Measurements from ENCODE around the gene MEAF6. TPM values are rescaled to one million over a fixed set of nuclear protein-coding genes. Genes with fewer than 3 reads are reported as not detected.

MEAF6 gene
- total and polyA plus RNA-seq, 2 donors (not counting 1 experiment from before 2014, with no cell fraction given) = 49.4 to 56.0 TPM

DNA sequence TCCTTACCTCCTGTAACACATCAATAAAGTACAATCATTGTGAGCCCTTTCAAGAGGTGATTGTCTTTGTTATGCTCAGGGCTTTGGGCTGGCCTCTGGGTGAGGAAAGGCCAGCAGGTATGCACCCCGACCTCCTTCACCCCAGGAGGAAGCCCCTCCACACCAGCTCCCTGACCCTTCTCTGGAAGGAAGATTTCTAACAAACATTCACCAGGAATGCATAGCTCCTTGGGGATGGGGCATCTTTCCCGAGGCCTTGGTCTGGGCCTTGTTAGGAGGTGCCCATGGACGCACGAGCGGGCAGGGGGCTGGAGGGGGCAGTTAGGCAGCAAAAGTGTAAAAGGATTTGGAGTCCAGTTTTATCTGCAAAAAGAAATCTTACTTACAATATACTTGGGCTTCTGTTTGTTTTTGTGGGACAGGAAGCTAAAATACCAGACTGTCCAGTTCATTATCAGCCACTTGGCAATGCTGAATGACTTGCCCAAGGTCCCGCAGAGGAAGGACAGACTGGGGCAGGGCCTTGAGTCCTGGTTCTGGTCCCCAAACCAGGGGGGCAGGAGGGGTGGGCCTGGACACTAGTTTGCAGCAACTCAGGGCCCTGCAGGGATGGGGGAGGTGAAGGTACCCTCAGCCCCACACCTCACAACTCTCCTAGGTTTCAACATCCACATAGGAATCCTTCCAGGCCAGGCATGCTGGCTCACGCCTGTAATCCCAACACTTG lies 30.1 kb downstream of the MEAF6 start:
- Histone ChIP-seq H3K4me1 (ENCODE audit: control insufficient read depth, extremely low read depth, insufficient read depth, low read length) (peaks cover 22% of the 10 kb centered on the region), H3K4me2 (ENCODE audit: extremely low read depth, insufficient read depth, low read length) (no peak overlapping the region), H3K27me3 (ENCODE audit: control insufficient read depth, insufficient read depth, low read length) (no peaks in the 10 kb centered on the region), H3K9ac (ENCODE audit: insufficient read depth, low read length) (no peak overlapping the region), H3K79me2 (ENCODE audit: control insufficient read depth, insufficient read depth, low read length) (peaks cover 12% of the 10 kb centered on the region), H4K20me1 (ENCODE audit: control insufficient read depth, extremely low read depth, insufficient read depth, low read length) (no peaks in the 10 kb centered on the region), H2AFZ (ENCODE audit: low read length) (no peak overlapping the region), H3K36me3 (ENCODE audit: control insufficient read depth, insufficient read depth, low read length) (peaks cover 27% of the 10 kb centered on the region), H3K27ac (ENCODE audit: insufficient read depth, low read length) (no peak overlapping the region), H3K4me3 (replicated peaks in 1 of 4; ENCODE audit: control extremely low read depth in 1 of 4, insufficient read depth in 1 of 4, low read depth in 3 of 4, low read length in 4 of 4) (no peak overlapping the region), H3K9me3 (ENCODE audit: control insufficient read depth, insufficient read depth, low read depth, low read length) (no peaks in the 10 kb centered on the region)
- TF ChIP-seq, protein P1, sequence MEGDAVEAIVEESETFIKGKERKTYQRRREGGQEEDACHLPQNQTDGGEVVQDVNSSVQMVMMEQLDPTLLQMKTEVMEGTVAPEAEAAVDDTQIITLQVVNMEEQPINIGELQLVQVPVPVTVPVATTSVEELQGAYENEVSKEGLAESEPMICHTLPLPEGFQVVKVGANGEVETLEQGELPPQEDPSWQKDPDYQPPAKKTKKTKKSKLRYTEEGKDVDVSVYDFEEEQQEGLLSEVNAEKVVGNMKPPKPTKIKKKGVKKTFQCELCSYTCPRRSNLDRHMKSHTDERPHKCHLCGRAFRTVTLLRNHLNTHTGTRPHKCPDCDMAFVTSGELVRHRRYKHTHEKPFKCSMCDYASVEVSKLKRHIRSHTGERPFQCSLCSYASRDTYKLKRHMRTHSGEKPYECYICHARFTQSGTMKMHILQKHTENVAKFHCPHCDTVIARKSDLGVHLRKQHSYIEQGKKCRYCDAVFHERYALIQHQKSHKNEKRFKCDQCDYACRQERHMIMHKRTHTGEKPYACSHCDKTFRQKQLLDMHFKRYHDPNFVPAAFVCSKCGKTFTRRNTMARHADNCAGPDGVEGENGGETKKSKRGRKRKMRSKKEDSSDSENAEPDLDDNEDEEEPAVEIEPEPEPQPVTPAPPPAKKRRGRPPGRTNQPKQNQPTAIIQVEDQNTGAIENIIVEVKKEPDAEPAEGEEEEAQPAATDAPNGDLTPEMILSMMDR (conservative IDR thresholded peaks at IDR 0.05 in 1 of 2, IDR thresholded peaks at IDR 0.05 in 1 of 2; ENCODE audit: low read depth in 1 of 2, low read length in 2 of 2) = no peak
- TF ChIP-seq EZH2 (IDR thresholded peaks at IDR 0.05; ENCODE audit: low read length, missing control alignments) = no peak
- DNase-seq (ENCODE audit: low read depth in 2 of 2) = no peak

DNA sequence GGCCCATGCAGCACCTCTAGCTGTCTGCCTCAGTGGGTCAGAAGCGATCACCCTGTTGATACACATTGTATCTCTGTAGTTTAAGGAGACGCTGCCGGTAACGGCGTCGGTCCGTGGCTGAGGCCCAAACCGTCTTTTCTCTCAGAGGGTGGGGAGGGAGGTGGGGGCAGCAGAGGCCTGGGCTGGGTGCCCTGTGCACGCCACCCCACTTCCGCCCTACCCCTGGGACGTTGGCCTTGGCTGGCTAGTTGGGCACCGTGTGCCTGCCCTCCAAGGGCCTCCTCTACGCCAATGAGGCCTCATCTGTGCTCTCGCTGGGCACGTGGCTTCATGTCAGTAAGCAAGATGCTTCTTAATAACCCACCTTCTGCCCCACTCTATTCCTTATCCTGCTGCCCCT lies 30.8 kb downstream of the MEAF6 start:
- Histone ChIP-seq H3K27ac (ENCODE audit: insufficient read depth, low read length) (no peak overlapping the region), H3K4me1 (ENCODE audit: control insufficient read depth, extremely low read depth, insufficient read depth, low read length) (peaks cover 28% of the 10 kb centered on the region), H2AFZ (ENCODE audit: low read length) (no peak overlapping the region), H4K20me1 (ENCODE audit: control insufficient read depth, extremely low read depth, insufficient read depth, low read length) (no peaks in the 10 kb centered on the region), H3K9me3 (ENCODE audit: control insufficient read depth, insufficient read depth, low read depth, low read length) (no peaks in the 10 kb centered on the region), H3K36me3 (ENCODE audit: control insufficient read depth, insufficient read depth, low read length) (peaks cover 27% of the 10 kb centered on the region), H3K9ac (ENCODE audit: insufficient read depth, low read length) (no peak overlapping the region), H3K27me3 (ENCODE audit: control insufficient read depth, insufficient read depth, low read length) (no peaks in the 10 kb centered on the region), H3K4me2 (ENCODE audit: extremely low read depth, insufficient read depth, low read length) (no peak overlapping the region), H3K4me3 (replicated peaks in 1 of 4; ENCODE audit: control extremely low read depth in 1 of 4, insufficient read depth in 1 of 4, low read depth in 3 of 4, low read length in 4 of 4) (no peak overlapping the region), H3K79me2 (ENCODE audit: control insufficient read depth, insufficient read depth, low read length) (peaks cover 19% of the 10 kb centered on the region)
- no peak for DNase-seq (ENCODE audit: low read depth in 2 of 2)
- no peak for TF ChIP-seq EZH2 (IDR thresholded peaks at IDR 0.05; ENCODE audit: low read length, missing control alignments)

DNA sequence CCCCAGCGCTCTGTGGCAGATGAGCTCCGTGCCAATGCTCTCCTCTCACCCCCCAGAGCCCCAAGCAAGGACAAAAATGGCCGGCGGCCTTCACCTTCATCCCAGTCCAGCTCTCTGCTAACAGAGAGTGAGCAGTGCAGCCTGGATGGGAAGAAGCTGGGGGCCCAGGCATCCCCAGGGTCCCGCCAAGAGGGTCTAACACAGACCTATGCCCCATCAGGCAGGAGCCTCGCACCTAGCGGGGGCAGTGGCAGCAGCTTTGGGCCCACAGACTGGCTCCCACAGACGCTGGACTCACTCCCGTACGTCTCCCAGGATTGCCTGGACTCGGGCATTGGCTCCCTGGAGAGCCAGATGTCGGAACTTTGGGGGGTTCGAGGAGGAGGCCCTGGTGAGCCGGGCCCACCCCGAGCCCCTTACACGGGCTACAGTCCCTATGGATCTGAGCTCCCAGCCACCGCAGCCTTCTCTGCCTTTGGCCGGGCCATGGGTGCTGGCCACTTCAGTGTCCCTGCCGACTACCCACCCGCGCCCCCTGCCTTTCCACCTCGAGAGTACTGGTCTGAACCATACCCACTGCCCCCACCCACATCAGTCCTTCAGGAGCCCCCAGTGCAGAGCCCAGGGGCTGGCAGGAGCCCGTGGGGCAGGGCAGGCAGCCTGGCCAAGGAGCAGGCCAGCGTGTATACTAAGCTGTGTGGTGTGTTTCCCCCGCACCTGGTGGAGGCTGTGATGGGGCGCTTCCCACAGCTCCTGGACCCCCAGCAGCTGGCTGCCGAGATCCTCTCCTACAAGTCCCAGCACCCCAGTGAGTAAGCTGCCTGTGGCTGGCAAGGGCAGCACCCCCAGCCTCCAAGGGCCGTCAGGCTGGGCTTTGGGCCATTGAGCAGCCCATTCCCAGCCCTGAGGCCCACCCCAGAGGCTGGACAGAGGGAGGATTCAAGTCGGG lies 31.5 kb downstream of the MEAF6 start:
- peaks cover 24% of the 10 kb centered on the region for H3K79me2 ChIP-seq (ENCODE audit: control insufficient read depth, insufficient read depth, low read length)
- H3K36me3 ChIP-seq (ENCODE audit: control insufficient read depth, insufficient read depth, low read length) = peaks cover 27% of the 10 kb centered on the region
- H4K20me1 ChIP-seq (ENCODE audit: control insufficient read depth, extremely low read depth, insufficient read depth, low read length) = no peaks in the 10 kb centered on the region
- no peak overlapping the region for H3K4me2 ChIP-seq (ENCODE audit: extremely low read depth, insufficient read depth, low read length)
- TF ChIP-seq, protein P1 (conservative IDR thresholded peaks at IDR 0.05 in 1 of 2, IDR thresholded peaks at IDR 0.05 in 1 of 2; ENCODE audit: low read depth in 1 of 2, low read length in 2 of 2) = no peak
- no peak for TF ChIP-seq EZH2 (IDR thresholded peaks at IDR 0.05; ENCODE audit: low read length, missing control alignments)
- H3K9me3 ChIP-seq (ENCODE audit: control insufficient read depth, insufficient read depth, low read depth, low read length) = no peaks in the 10 kb centered on the region
- DNase-seq (ENCODE audit: low read depth in 2 of 2) = no peak
- no peak overlapping the region for H2AFZ ChIP-seq (ENCODE audit: low read length)
- H3K4me3 ChIP-seq (replicated peaks in 1 of 4; ENCODE audit: control extremely low read depth in 1 of 4, insufficient read depth in 1 of 4, low read depth in 3 of 4, low read length in 4 of 4) = no peak overlapping the region
- H3K9ac ChIP-seq (ENCODE audit: insufficient read depth, low read length) = no peak overlapping the region
- H3K27me3 ChIP-seq (ENCODE audit: control insufficient read depth, insufficient read depth, low read length) = no peaks in the 10 kb centered on the region
- H3K4me1 ChIP-seq (ENCODE audit: control insufficient read depth, extremely low read depth, insufficient read depth, low read length) = peaks cover 32% of the 10 kb centered on the region
- H3K27ac ChIP-seq (ENCODE audit: insufficient read depth, low read length) = no peak overlapping the region

Measured in fibroblast of lung (primary cell).